HepG2 (cell line): Measurements from ENCODE around the gene RAD23A. TPM values are rescaled to one million over a fixed set of nuclear protein-coding genes. Genes with fewer than 3 reads are reported as not detected.

Source experiments
- ATF7-NPFF ChIP-seq: sonication (generic); formaldehyde crosslinking; IDR thresholded peaks from 2 replicates; pipeline ENCODE4 v1.8.1; 2023; ENCODE audit warnings: mild to moderate bottlenecking, low read depth, missing genetic modification reagents, moderate library complexity
- ESRRA ChIP-seq: sonication (generic); formaldehyde crosslinking; IDR thresholded peaks from 2 replicates; pipeline ENCODE4 v1.5.1; 2020; ENCODE audit warnings: mild to moderate bottlenecking, low read depth, missing genetic modification reagents
- PRDM10 ChIP-seq: sonication (generic); formaldehyde crosslinking; IDR thresholded peaks from 2 replicates; pipeline ENCODE4 v1.4.0; 2020; ENCODE audit warnings: low read depth, missing genetic modification reagents
- RNF2 ChIP-seq: fragments of 450-650 bp; conservative IDR thresholded peaks from 2 replicates; pipeline ENCODE4 v1.6.1; 2016; ENCODE audit warnings: low read depth
- RNF219 ChIP-seq: sonication (generic); formaldehyde crosslinking; IDR thresholded peaks from 2 replicates; pipeline ENCODE4 v1.5.0; 2020; ENCODE audit warnings: mild to moderate bottlenecking, missing genetic modification reagents
- SP1 ChIP-seq, 2 experiments: fragments of 450-650 bp in 1 of 2; sonication (generic) in 1 of 2; formaldehyde crosslinking in 1 of 2; IDR thresholded peaks; 2 replicates each; pipeline versions ENCODE4 v1.4.0 to v1.6.1; 2016 to 2020; ENCODE audit warnings: missing genetic modification reagents in 1 of 2
- TAF1 ChIP-seq: sonication (generic); formaldehyde crosslinking; IDR thresholded peaks from 2 replicates; pipeline ENCODE4 v1.4.0; 2020; ENCODE audit warnings: missing genetic modification reagents
- ZNF282 ChIP-seq: fragments of 450-650 bp; IDR thresholded peaks from 2 replicates; pipeline ENCODE4 v1.6.1; 2018; ENCODE audit not compliant: partially characterized antibody
- ZNF446 ChIP-seq: sonication (generic); formaldehyde crosslinking; IDR thresholded peaks from 2 replicates; pipeline ENCODE4 v1.5.0; 2020; ENCODE audit warnings: mild to moderate bottlenecking, missing genetic modification reagents
- ZNF616 ChIP-seq: sonication (generic); formaldehyde crosslinking; IDR thresholded peaks from 2 replicates; pipeline ENCODE4 v1.5.0; 2020; ENCODE audit warnings: low read depth, mild to moderate bottlenecking, missing genetic modification reagents
- ZNF674 ChIP-seq: sonication (generic); formaldehyde crosslinking; IDR thresholded peaks from 2 replicates; pipeline ENCODE4 v1.5.0; 2020; ENCODE audit warnings: low read depth, mild to moderate bottlenecking, missing genetic modification reagents
- polyA plus RNA-seq, 8 experiments: library from polyadenylated mRNA; depleted of rRNA in 3 of 8; stranded (reverse) in 7 of 8; unstranded in 1 of 8; fragments of >200 nt; fragmentation: Illumina TruSeq in 4 of 8; extraction: Trizol in 4 of 8; gene quantifications; 2 replicates each; pipeline versions ENCODE4 v1.2.1 to v1.2.3, GENCODE V29; 2011 to 2016; ENCODE audit warnings: low read depth in 4 of 8, missing spikeins in 1 of 8, mixed read lengths in 1 of 8; ENCODE audit not compliant: insufficient read depth in 1 of 8
- total RNA-seq, 5 experiments: library from RNA; depleted of rRNA; stranded (reverse); fragments of >200 nt; fragmentation: Illumina TruSeq; extraction: Trizol; gene quantifications; 2 replicates each; pipeline ENCODE4 v1.2.3, GENCODE V29; 2016; ENCODE audit warnings: low read depth in 1 of 5
- TF ChIP-seq, protein P1 (sequence below): sonication (generic); formaldehyde crosslinking; conservative IDR thresholded peaks from 2 replicates; pipeline ENCODE4 v1.8.0; 2022; ENCODE audit warnings: low read depth, missing genetic modification reagents
- TF ChIP-seq, protein P2 (sequence below): sonication (generic); formaldehyde crosslinking; IDR thresholded peaks from 2 replicates; pipeline ENCODE4 v1.5.1; 2020; ENCODE audit warnings: mild to moderate bottlenecking, missing genetic modification reagents
- TF ChIP-seq, protein P3 (sequence below): sonication (generic); formaldehyde crosslinking; IDR thresholded peaks from 2 replicates; pipeline ENCODE4 v1.5.1; 2020; ENCODE audit warnings: mild to moderate bottlenecking, missing genetic modification reagents, moderate library complexity

RAD23A gene
- total and polyA plus RNA-seq, 2 of the 13 experiments (the other 11 are each of a cell fraction or from before 2014, with no cell fraction given): 42.5 to 54.2 TPM

- TF ChIP-seq, protein P1, sequence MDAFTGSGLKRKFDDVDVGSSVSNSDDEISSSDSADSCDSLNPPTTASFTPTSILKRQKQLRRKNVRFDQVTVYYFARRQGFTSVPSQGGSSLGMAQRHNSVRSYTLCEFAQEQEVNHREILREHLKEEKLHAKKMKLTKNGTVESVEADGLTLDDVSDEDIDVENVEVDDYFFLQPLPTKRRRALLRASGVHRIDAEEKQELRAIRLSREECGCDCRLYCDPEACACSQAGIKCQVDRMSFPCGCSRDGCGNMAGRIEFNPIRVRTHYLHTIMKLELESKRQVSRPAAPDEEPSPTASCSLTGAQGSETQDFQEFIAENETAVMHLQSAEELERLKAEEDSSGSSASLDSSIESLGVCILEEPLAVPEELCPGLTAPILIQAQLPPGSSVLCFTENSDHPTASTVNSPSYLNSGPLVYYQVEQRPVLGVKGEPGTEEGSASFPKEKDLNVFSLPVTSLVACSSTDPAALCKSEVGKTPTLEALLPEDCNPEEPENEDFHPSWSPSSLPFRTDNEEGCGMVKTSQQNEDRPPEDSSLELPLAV (CRISPR knock-in tag): no peak
- TF ChIP-seq ZNF616: no peak
- TF ChIP-seq RNF2: no peak
- no peak for TF ChIP-seq ZNF446 (CRISPR knock-in tag)
- TF ChIP-seq, protein P2, sequence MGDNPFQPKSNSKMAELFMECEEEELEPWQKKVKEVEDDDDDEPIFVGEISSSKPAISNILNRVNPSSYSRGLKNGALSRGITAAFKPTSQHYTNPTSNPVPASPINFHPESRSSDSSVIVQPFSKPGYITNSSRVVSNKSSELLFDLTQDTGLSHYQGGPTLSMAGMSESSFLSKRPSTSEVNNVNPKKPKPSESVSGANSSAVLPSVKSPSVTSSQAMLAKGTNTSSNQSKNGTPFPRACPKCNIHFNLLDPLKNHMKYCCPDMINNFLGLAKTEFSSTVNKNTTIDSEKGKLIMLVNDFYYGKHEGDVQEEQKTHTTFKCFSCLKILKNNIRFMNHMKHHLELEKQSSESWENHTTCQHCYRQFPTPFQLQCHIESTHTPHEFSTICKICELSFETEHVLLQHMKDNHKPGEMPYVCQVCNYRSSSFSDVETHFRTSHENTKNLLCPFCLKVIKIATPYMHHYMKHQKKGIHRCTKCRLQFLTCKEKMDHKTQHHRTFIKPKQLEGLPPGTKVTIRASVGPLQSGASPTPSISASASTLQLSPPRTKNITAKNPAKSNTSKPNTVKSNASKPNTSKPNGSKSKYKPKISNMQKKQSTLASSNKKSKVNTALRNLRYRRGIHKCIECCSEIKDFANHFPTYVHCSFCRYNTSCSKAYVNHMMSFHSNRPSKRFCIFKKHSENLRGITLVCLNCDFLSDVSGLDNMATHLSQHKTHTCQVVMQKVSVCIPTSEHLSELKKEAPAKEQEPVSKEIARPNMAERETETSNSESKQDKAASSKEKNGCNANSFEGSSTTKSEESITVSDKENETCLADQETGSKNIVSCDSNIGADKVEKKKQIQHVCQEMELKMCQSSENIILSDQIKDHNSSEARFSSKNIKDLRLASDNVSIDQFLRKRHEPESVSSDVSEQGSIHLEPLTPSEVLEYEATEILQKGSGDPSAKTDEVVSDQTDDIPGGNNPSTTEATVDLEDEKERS (CRISPR knock-in tag): no peak
- TF ChIP-seq, protein P3, sequence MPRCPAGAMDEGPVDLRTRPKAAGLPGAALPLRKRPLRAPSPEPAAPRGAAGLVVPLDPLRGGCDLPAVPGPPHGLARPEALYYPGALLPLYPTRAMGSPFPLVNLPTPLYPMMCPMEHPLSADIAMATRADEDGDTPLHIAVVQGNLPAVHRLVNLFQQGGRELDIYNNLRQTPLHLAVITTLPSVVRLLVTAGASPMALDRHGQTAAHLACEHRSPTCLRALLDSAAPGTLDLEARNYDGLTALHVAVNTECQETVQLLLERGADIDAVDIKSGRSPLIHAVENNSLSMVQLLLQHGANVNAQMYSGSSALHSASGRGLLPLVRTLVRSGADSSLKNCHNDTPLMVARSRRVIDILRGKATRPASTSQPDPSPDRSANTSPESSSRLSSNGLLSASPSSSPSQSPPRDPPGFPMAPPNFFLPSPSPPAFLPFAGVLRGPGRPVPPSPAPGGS (CRISPR knock-in tag): no peak
- no peak for TF ChIP-seq TAF1 (CRISPR knock-in tag)
- no peak for TF ChIP-seq SP1 (IDR thresholded peaks at IDR 0.05)
- TF ChIP-seq SP1 (CRISPR knock-in tag; IDR thresholded peaks at IDR 0.05): no peak
- TF ChIP-seq ESRRA (CRISPR knock-in tag): no peak
- no peak for TF ChIP-seq ZNF282
- no peak for TF ChIP-seq PRDM10 (CRISPR knock-in tag)
- TF ChIP-seq ATF7-NPFF (CRISPR knock-in tag): no peak
- no peak for TF ChIP-seq RNF219
- TF ChIP-seq ZNF674 (CRISPR knock-in tag): no peak
Measured at GRCh38 chr19:12913851-12914690, 31.6 kb upstream of the RAD23A start (continued).
